Limb (tissue), 2 donors: ENCODE results near the gene SERTAD1.

Experiments
- DNase-seq, 2 donors: peaks; one replicate each; pipeline ENCODE4 v3.0.0-alpha.2; 2016; ENCODE audit errors: extremely low spot score in 2 of 2

SERTAD1 gene

GRCh38 chr19:40380199-40381037 is 45.4 kb downstream of the SERTAD1 start:
- DNase-seq = no peak

GRCh38 chr19:40379446-40380198 is 46.2 kb downstream of the SERTAD1 start:
- no peak for DNase-seq

GRCh38 chr19:40378509-40378908 is 47.3 kb downstream of the SERTAD1 start:
- no peak for DNase-seq

GRCh38 chr19:40377876-40378385 is 47.9 kb downstream of the SERTAD1 start:
- no peak for DNase-seq

GRCh38 chr19:40376286-40376862 is 49.4 kb downstream of the SERTAD1 start:
- no peak for DNase-seq

GRCh38 chr19:40374084-40374483 is 51.7 kb downstream of the SERTAD1 start:
- no peak for DNase-seq

GRCh38 chr19:40371802-40372122 is 54.0 kb downstream of the SERTAD1 start:
- DNase-seq = no peak
